CD4-positive, alpha-beta T cell treated with Interleukin-15 for 4 hours (primary cell): ENCODE results near the gene GDA.

Experiments used
- DNase-seq: peaks from one replicate; pipeline ENCODE4 v3.0.0-alpha.2; 2020; ENCODE audit warnings: low spot score

GDA gene

GRCh38 chr9:72149231-72149975 lies at the start of gene GDA:
Gene GDA (plus strand): TSS chr9:72149440. CDS start chr9:72149560, 120 bp downstream.
- DNase-seq: no peak

- DNase-seq: no peak
These were observed 46.7 kb upstream of the GDA start for GRCh38 chr9:72102520-72102919.

- DNase-seq: no peak
These were observed 36.2 kb upstream of the GDA start for GRCh38 chr9:72113056-72113455.

- DNase-seq: no peak
These were observed 29.4 kb upstream of the GDA start for GRCh38 chr9:72119853-72120252.

GRCh38 chr9:72124947-72125346 lies 24.3 kb upstream of the GDA start:
- no peak for DNase-seq

GRCh38 chr9:72127753-72128152 lies 21.5 kb upstream of the GDA start:
- no peak for DNase-seq

- no peak for DNase-seq
These were observed 20.7 kb upstream of the GDA start for GRCh38 chr9:72128526-72128925.

- no peak for DNase-seq
These were observed 19.7 kb upstream of the GDA start for GRCh38 chr9:72129271-72130156.

GRCh38 chr9:72130321-72130720 lies 18.9 kb upstream of the GDA start:
- no peak for DNase-seq

GRCh38 chr9:72131206-72131605 lies 18.0 kb upstream of the GDA start:
- no peak for DNase-seq

GRCh38 chr9:72132052-72132451 lies 17.2 kb upstream of the GDA start:
- no peak for DNase-seq

- DNase-seq: no peak
These were observed 15.7 kb upstream of the GDA start for GRCh38 chr9:72133365-72134035.

- no peak for DNase-seq
These were observed 14.4 kb upstream of the GDA start for GRCh38 chr9:72134801-72135200.

GRCh38 chr9:72137697-72138365 lies 11.4 kb upstream of the GDA start:
- no peak for DNase-seq

- no peak for DNase-seq
These were observed 10.0 kb upstream of the GDA start for GRCh38 chr9:72139226-72139625.

GRCh38 chr9:72140586-72140985 lies 8.7 kb upstream of the GDA start:
- DNase-seq: no peak

- DNase-seq: no peak
These were observed 7.8 kb upstream of the GDA start for GRCh38 chr9:72141484-72141883.

- no peak for DNase-seq
These were observed 4.3 kb upstream of the GDA start for GRCh38 chr9:72144756-72145492.

GRCh38 chr9:72145733-72146505 lies 3.3 kb upstream of the GDA start:
- DNase-seq: no peak

GRCh38 chr9:72147676-72148075 lies 1.6 kb upstream of the GDA start:
- DNase-seq: no peak

GRCh38 chr9:72150127-72150526 lies 887 bp downstream of the GDA start:
- DNase-seq: no peak
